ENCODE data around the gene ICA1L. TPM values are rescaled to one million over a fixed set of nuclear protein-coding genes. Genes with fewer than 3 reads are reported as not detected.
A peak's percentile ranks its signal among the peaks of the same experiment; 100 is the strongest.
"Not testable (repeated sequence)": the region's sequence is repeated elsewhere in the genome, so short reads cannot be mapped to it uniquely, and the experiment has no call there.

ICA1L gene
- total RNA-seq, 1 experiment from 2014 or later, result 4.5 TPM

DNA sequence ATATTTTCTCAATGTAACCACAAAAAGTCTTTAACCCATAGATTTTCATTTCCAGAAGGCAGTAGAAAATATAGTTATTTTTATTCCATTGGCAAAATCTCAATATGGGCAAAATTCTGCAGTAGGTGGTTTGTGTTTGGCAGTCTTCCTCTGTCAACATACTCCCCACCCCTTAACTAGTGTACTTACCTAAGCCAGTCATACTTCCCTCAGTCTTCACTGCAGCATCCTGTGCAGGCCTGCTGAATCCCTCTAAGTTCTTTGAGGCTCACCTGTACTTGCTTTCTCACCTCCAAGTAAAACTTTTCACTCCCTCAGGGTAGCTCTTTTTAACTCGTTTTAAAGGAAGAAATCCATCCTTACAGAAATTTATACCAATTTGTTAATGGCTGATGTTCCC, 47.3 kb upstream of the ICA1L start:
- H2AFZ ChIP-seq (ENCODE audit: low read length), result no peak overlapping the region
- no peak overlapping the region for H3K23ac ChIP-seq (ENCODE audit: insufficient read length, low read depth, low read length)
- H4K91ac ChIP-seq (ENCODE audit: insufficient read length, low read depth, low read length), result no peak overlapping the region
- no peak overlapping the region for H2AK5ac ChIP-seq (ENCODE audit: insufficient read length, low read length)
- no peak overlapping the region for H3K27ac Mint-ChIP-seq
- H4K20me1 ChIP-seq (ENCODE audit: control insufficient read depth, insufficient read depth, insufficient read length), result no peaks in the 10 kb centered on the region
- H3K56ac ChIP-seq (ENCODE audit: insufficient read length, low read depth, low read length), result no peak overlapping the region
- no peak overlapping the region for H3K4ac ChIP-seq (ENCODE audit: low read depth, low read length)
- no peaks in the 10 kb centered on the region for H3K27me3 ChIP-seq (ENCODE audit: insufficient read depth, low read length)
- no peaks in the 10 kb centered on the region for H3K23me2 ChIP-seq (ENCODE audit: insufficient read length, low read depth, low read length, poor library complexity, severe bottlenecking)
- H3K9me3 ChIP-seq (ENCODE audit: control insufficient read depth, low read depth, low read length), result no peaks in the 10 kb centered on the region
- no peak overlapping the region for H3K18ac ChIP-seq (ENCODE audit: insufficient read length, low read depth, low read length)
- no peak overlapping the region for H3K14ac ChIP-seq (ENCODE audit: insufficient read depth, low read length)
- H3K9me3 Mint-ChIP-seq, result peaks cover 0 to 4% of the 10 kb centered on the region in 2 experiments; a peak in 1 of 5 replicates
- no peak overlapping the region for H2BK120ac ChIP-seq (ENCODE audit: low read depth, low read length, poor library complexity, severe bottlenecking)
- H3K36me3 Mint-ChIP-seq (ENCODE audit: insufficient read depth in 1 of 3, low read depth in 3 of 3), result peaks cover 4 to 12% (median 7%) of the 10 kb centered on the region in 3 experiments
- no peak overlapping the region for H2BK5ac ChIP-seq (ENCODE audit: insufficient read length, low read length)
- H2BK20ac ChIP-seq (ENCODE audit: low read depth, low read length, poor library complexity, severe bottlenecking), result no peak overlapping the region
- no peaks in the 10 kb centered on the region for H3K79me1 ChIP-seq (ENCODE audit: insufficient read depth, low read depth, low read length, poor library complexity, severe bottlenecking)
- no peak overlapping the region for H3T11ph ChIP-seq (ENCODE audit: low read length)
- H3K9ac ChIP-seq (ENCODE audit: extremely low read depth, insufficient read length, low read length), result no peak overlapping the region
- H4K5ac ChIP-seq (ENCODE audit: insufficient read length, low read depth, low read length), result no peak overlapping the region
- H3K4me3 Mint-ChIP-seq, result no peak overlapping the region
- no peaks in the 10 kb centered on the region for H3K4me1 Mint-ChIP-seq
- no peak overlapping the region for H3K27ac ChIP-seq (ENCODE audit: insufficient read length, low read depth, low read length)
- no peak overlapping the region for H4K8ac ChIP-seq (replicated peaks; ENCODE audit: insufficient read length, low read depth, low read length)
- no peaks in the 10 kb centered on the region for H3K4me1 ChIP-seq (ENCODE audit: insufficient read depth, low read length)
- DNase-seq, result no peak
- H3K4me2 ChIP-seq (ENCODE audit: insufficient read depth, insufficient read length, low read length), result no peak overlapping the region
- TF ChIP-seq, protein P1, sequence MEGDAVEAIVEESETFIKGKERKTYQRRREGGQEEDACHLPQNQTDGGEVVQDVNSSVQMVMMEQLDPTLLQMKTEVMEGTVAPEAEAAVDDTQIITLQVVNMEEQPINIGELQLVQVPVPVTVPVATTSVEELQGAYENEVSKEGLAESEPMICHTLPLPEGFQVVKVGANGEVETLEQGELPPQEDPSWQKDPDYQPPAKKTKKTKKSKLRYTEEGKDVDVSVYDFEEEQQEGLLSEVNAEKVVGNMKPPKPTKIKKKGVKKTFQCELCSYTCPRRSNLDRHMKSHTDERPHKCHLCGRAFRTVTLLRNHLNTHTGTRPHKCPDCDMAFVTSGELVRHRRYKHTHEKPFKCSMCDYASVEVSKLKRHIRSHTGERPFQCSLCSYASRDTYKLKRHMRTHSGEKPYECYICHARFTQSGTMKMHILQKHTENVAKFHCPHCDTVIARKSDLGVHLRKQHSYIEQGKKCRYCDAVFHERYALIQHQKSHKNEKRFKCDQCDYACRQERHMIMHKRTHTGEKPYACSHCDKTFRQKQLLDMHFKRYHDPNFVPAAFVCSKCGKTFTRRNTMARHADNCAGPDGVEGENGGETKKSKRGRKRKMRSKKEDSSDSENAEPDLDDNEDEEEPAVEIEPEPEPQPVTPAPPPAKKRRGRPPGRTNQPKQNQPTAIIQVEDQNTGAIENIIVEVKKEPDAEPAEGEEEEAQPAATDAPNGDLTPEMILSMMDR (conservative IDR thresholded peaks at IDR 0.05), result no peak
- H3K27me3 Mint-ChIP-seq (ENCODE audit: low read depth), result no peaks in the 10 kb centered on the region
- no CpG with 5 or more reads among the region's 1 CpG for WGBS (ENCODE audit: extremely low coverage, insufficient read length, low lambda C conversion rate)
- H3K79me2 ChIP-seq (ENCODE audit: insufficient read depth, low read length), result no peaks in the 10 kb centered on the region
- H2BK12ac ChIP-seq (ENCODE audit: insufficient read length, low read depth, low read length), result no peak overlapping the region
- no peak overlapping the region for H2BK15ac ChIP-seq (ENCODE audit: low read depth, low read length)

DNA sequence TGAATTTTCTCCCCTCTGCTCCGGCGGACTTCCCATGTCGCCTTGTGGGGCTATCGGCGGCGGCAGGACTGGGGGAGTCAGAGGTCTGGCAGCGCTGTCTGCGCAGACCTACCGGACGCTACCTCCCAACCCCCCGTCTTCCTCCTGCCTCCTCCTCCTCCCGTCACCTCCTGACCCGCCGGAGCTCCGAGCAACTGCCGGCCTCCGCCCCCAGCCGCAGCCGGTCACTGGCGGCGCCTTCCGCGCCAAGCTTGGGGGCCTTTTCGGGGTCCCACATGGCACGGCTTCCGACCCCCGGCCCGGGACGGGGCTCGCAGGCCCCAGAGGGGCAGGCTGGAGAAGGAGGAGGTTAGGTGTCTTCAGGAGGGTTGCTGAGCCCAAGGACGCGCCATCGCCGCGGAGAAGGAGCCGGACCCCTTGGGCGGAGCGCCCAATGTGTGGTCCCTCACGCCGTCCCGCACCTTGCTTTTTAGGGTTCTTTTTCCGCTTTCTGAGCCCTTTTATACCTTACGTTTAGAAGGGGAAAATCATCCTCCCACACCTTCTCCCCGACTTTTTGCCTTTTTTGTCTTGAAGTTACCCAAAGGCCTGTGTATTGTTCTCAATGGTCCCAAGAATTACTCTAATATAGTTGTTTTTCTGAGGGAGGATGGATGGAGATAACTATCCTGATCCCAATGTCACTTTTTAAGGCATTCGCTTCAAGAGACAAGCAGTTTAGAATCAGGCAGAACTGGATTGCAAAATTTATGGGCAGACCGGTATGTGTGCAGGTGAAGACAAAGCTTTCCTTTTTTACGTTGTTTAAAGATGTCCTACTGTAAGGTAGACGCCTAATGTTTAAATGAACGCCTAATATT, 41.0 kb upstream of the ICA1L start:
- not testable (repeated sequence) for H3K9me3 Mint-ChIP-seq; H2BK20ac ChIP-seq (ENCODE audit: low read depth, low read length, poor library complexity, severe bottlenecking); H3K27me3 ChIP-seq (ENCODE audit: insufficient read depth, low read length); H4K91ac ChIP-seq (ENCODE audit: insufficient read length, low read depth, low read length); H3K79me1 ChIP-seq (ENCODE audit: insufficient read depth, low read depth, low read length, poor library complexity, severe bottlenecking); H3K56ac ChIP-seq (ENCODE audit: insufficient read length, low read depth, low read length); H2BK120ac ChIP-seq (ENCODE audit: low read depth, low read length, poor library complexity, severe bottlenecking); H2BK12ac ChIP-seq (ENCODE audit: insufficient read length, low read depth, low read length); H3T11ph ChIP-seq (ENCODE audit: low read length); H3K23ac ChIP-seq (ENCODE audit: insufficient read length, low read depth, low read length); H4K20me1 ChIP-seq (ENCODE audit: control insufficient read depth, insufficient read depth, insufficient read length); H2AFZ ChIP-seq (ENCODE audit: low read length); H3K27me3 Mint-ChIP-seq (ENCODE audit: low read depth); H3K14ac ChIP-seq (ENCODE audit: insufficient read depth, low read length); H3K4me1 ChIP-seq (ENCODE audit: insufficient read depth, low read length); DNase-seq; H2AK5ac ChIP-seq (ENCODE audit: insufficient read length, low read length); H4K8ac ChIP-seq (replicated peaks; ENCODE audit: insufficient read length, low read depth, low read length); H3K23me2 ChIP-seq (ENCODE audit: insufficient read length, low read depth, low read length, poor library complexity, severe bottlenecking); H3K4ac ChIP-seq (ENCODE audit: low read depth, low read length); H3K9me3 ChIP-seq (ENCODE audit: control insufficient read depth, low read depth, low read length); H2BK15ac ChIP-seq (ENCODE audit: low read depth, low read length); H3K27ac ChIP-seq (ENCODE audit: insufficient read length, low read depth, low read length); H2BK5ac ChIP-seq (ENCODE audit: insufficient read length, low read length); H3K18ac ChIP-seq (ENCODE audit: insufficient read length, low read depth, low read length); H4K5ac ChIP-seq (ENCODE audit: insufficient read length, low read depth, low read length)
- peaks cover 9 to 17% (median 12%) of the 10 kb centered on the region in 3 experiments; a peak in 6 of 7 replicates for H3K36me3 Mint-ChIP-seq (ENCODE audit: insufficient read depth in 1 of 3, low read depth in 3 of 3)
- peaks cover 14 to 18% of the 10 kb centered on the region in 2 experiments; a peak in 3 of 4 replicates for H3K4me1 Mint-ChIP-seq
- Histone ChIP-seq H3K4me2 (ENCODE audit: insufficient read depth, insufficient read length, low read length) (peak overlapping the region; percentile 55), H3K79me2 (ENCODE audit: insufficient read depth, low read length) (peaks cover 32% of the 10 kb centered on the region; the same call in 1 of the 2 replicates), H3K9ac (ENCODE audit: extremely low read depth, insufficient read length, low read length) (peak overlapping the region; percentile 70)
- WGBS (ENCODE audit: extremely low coverage, insufficient read length, low lambda C conversion rate), result no CpG with 5 or more reads among the region's 49 CpGs
- H3K4me3 Mint-ChIP-seq, result peak overlapping the region; percentile 99 to 100
- peak overlapping the region; percentile 77 to 99 (median 98) for H3K27ac Mint-ChIP-seq
